HepG2 (cell line): ENCODE results near the gene LMCD1.

Experiments
- BCL6 ChIP-seq: IDR thresholded peaks from 2 replicates; pipeline ENCODE4 v1.6.1; 2016; ENCODE audit warnings: missing genetic modification reagents, missing compliant biosample characterization
- EZH2 ChIP-seq: conservative IDR thresholded peaks from 2 replicates; pipeline ENCODE4 v1.6.1; 2012; ENCODE audit warnings: mild to moderate bottlenecking, low read depth, low read length, moderate library complexity
- HOXA9 ChIP-seq: sonication (generic); formaldehyde crosslinking; IDR thresholded peaks from 2 replicates; pipeline ENCODE4 v1.8.1; 2022; ENCODE audit warnings: missing genetic modification reagents, mild to moderate bottlenecking, moderate library complexity, borderline replicate concordance
- MXI1 ChIP-seq: IDR thresholded peaks from 3 replicates; pipeline ENCODE4 v1.6.1; 2012; ENCODE audit warnings: low read depth, low read length, inconsistent platforms, borderline replicate concordance
- NCOA5 ChIP-seq: sonication (generic); formaldehyde crosslinking; IDR thresholded peaks from 2 replicates; pipeline ENCODE4 v1.4.0; 2020; ENCODE audit warnings: missing genetic modification reagents
- SMARCE1 ChIP-seq: fragments of 450-650 bp; IDR thresholded peaks from 2 replicates; pipeline ENCODE4 v1.6.1; 2017; ENCODE audit warnings: borderline replicate concordance
- THAP7 ChIP-seq: sonication (generic); formaldehyde crosslinking; IDR thresholded peaks from 2 replicates; pipeline ENCODE4 v1.8.1; 2023; ENCODE audit warnings: mild to moderate bottlenecking, missing genetic modification reagents
- ZBTB26 ChIP-seq: IDR thresholded peaks from 2 replicates; pipeline ENCODE4 v1.6.1; 2016; ENCODE audit warnings: missing compliant biosample characterization, missing genetic modification reagents, borderline replicate concordance
- ZNF235 ChIP-seq: sonication (generic); formaldehyde crosslinking; IDR thresholded peaks from 2 replicates; pipeline ENCODE4 v1.8.1; 2023; ENCODE audit warnings: mild to moderate bottlenecking, missing genetic modification reagents, borderline replicate concordance
- ZNF547 ChIP-seq: sonication (generic); formaldehyde crosslinking; IDR thresholded peaks from 2 replicates; pipeline ENCODE4 v1.5.1; 2020; ENCODE audit warnings: mild to moderate bottlenecking, missing genetic modification reagents
- ZNF557 ChIP-seq: sonication (generic); formaldehyde crosslinking; IDR thresholded peaks from 2 replicates; pipeline ENCODE4 v1.4.0; 2020; ENCODE audit warnings: missing genetic modification reagents
- TF ChIP-seq, protein P1 (sequence below): sonication (generic); formaldehyde crosslinking; IDR thresholded peaks from 2 replicates; pipeline ENCODE4 v1.4.0; 2020; ENCODE audit warnings: mild to moderate bottlenecking, missing genetic modification reagents
- TF ChIP-seq, protein P2 (sequence below): IDR thresholded peaks from 2 replicates; pipeline ENCODE4 v1.6.1; 2012; ENCODE audit warnings: inconsistent platforms

DNA sequence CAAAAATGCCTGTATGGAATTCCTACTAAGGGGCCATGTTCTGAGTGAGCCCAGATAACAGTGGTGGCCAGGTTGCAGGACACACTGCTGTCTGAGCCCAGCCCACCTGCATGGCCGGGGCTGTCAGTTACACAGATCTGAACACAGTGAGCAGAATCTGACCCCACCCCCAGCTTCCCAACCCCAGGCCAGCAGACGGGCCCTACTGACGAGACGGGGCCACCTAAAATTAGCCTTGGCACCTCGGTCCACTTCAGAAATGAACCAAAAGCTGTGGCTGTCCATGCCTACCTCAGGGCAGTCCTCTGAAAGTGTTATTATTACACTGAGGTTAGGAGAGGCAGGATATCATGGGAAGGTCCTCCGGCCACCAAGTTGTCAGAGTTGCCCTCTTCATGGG, 51.8 kb downstream of the LMCD1 start:
- TF ChIP-seq THAP7 (CRISPR knock-in tag) (no peak), ZNF547 (CRISPR knock-in tag) (no peak), MXI1 (no peak), ZNF557 (CRISPR knock-in tag) (no peak), NCOA5 (CRISPR knock-in tag) (no peak), HOXA9 (CRISPR knock-in tag) (no peak), BCL6 (no peak), ZBTB26 (CRISPR knock-in tag) (no peak), EZH2 (no peak), ZNF235 (CRISPR knock-in tag) (no peak), SMARCE1 (no peak)
- TF ChIP-seq, protein P1, sequence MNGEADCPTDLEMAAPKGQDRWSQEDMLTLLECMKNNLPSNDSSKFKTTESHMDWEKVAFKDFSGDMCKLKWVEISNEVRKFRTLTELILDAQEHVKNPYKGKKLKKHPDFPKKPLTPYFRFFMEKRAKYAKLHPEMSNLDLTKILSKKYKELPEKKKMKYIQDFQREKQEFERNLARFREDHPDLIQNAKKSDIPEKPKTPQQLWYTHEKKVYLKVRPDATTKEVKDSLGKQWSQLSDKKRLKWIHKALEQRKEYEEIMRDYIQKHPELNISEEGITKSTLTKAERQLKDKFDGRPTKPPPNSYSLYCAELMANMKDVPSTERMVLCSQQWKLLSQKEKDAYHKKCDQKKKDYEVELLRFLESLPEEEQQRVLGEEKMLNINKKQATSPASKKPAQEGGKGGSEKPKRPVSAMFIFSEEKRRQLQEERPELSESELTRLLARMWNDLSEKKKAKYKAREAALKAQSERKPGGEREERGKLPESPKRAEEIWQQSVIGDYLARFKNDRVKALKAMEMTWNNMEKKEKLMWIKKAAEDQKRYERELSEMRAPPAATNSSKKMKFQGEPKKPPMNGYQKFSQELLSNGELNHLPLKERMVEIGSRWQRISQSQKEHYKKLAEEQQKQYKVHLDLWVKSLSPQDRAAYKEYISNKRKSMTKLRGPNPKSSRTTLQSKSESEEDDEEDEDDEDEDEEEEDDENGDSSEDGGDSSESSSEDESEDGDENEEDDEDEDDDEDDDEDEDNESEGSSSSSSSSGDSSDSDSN = no peak
- TF ChIP-seq, protein P2, sequence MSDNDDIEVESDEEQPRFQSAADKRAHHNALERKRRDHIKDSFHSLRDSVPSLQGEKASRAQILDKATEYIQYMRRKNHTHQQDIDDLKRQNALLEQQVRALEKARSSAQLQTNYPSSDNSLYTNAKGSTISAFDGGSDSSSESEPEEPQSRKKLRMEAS = no peak
